ENCODE data around the gene MFSD11. TPM values are rescaled to one million over a fixed set of nuclear protein-coding genes. Genes with fewer than 3 reads are reported as not detected.
A peak's percentile ranks its signal among the peaks of the same experiment; 100 is the strongest.
"Not testable (repeated sequence)": the region's sequence is repeated elsewhere in the genome, so short reads cannot be mapped to it uniquely, and the experiment has no call there.

MFSD11 gene
- total RNA-seq, 6 experiments from 2014 or later = 16.1 to 23.4 (median 20.7) TPM

GRCh38 chr17:76772842-76773525 is 35.1 kb downstream of the MFSD11 start:
- Mint-ChIP-seq H3K27ac (peak overlapping the region; percentile 84), H3K9me3 (no peaks in the 10 kb centered on the region), H3K4me3 (peak overlapping the region; percentile 74), H3K36me3 (ENCODE audit: low read depth) (peaks cover 21% of the 10 kb centered on the region), H3K27me3 (ENCODE audit: insufficient read depth) (no peaks in the 10 kb centered on the region), H3K4me1 (ENCODE audit: low read depth) (peaks cover 22% of the 10 kb centered on the region)
- DNase-seq = peak; percentile 82
- TF ChIP-seq CTCF (IDR thresholded peaks at IDR 0.05) = no peak

- TF ChIP-seq CTCF (IDR thresholded peaks at IDR 0.05) = no peak
- Mint-ChIP-seq H3K36me3 (ENCODE audit: low read depth) (peaks cover 13% of the 10 kb centered on the region), H3K27ac (no peak overlapping the region), H3K4me3 (no peak overlapping the region), H3K9me3 (no peaks in the 10 kb centered on the region), H3K4me1 (ENCODE audit: low read depth) (peaks cover 22% of the 10 kb centered on the region), H3K27me3 (ENCODE audit: insufficient read depth) (no peaks in the 10 kb centered on the region)
- no peak for DNase-seq
Measured at GRCh38 chr17:76775021-76775600, 37.2 kb downstream of the MFSD11 start.

- peak; percentile 45 for TF ChIP-seq CTCF (IDR thresholded peaks at IDR 0.05)
- H3K4me1 Mint-ChIP-seq (ENCODE audit: low read depth) = no peaks in the 10 kb centered on the region
- peaks cover 5% of the 10 kb centered on the region; the same call in 1 of the 2 replicates for H3K36me3 Mint-ChIP-seq (ENCODE audit: low read depth)
- H3K9me3 Mint-ChIP-seq = no peaks in the 10 kb centered on the region
- no peaks in the 10 kb centered on the region for H3K27me3 Mint-ChIP-seq (ENCODE audit: insufficient read depth)
- no peak overlapping the region for H3K27ac Mint-ChIP-seq
- no peak for DNase-seq
- no peak overlapping the region for H3K4me3 Mint-ChIP-seq
Measured at GRCh38 chr17:76781056-76781982, 43.4 kb downstream of the MFSD11 start.

GRCh38 chr17:76783146-76783545 is 45.2 kb downstream of the MFSD11 start:
- TF ChIP-seq CTCF (IDR thresholded peaks at IDR 0.05) = no peak
- Mint-ChIP-seq H3K9me3 (no peaks in the 10 kb centered on the region), H3K27ac (no peak overlapping the region), H3K4me3 (no peak overlapping the region), H3K27me3 (ENCODE audit: insufficient read depth) (no peaks in the 10 kb centered on the region), H3K4me1 (ENCODE audit: low read depth) (no peaks in the 10 kb centered on the region), H3K36me3 (ENCODE audit: low read depth) (peaks cover 5% of the 10 kb centered on the region; the same call in 1 of the 2 replicates)
- DNase-seq = no peak

- H3K9me3 Mint-ChIP-seq = no peaks in the 10 kb centered on the region
- H3K36me3 Mint-ChIP-seq (ENCODE audit: low read depth) = peaks cover 5% of the 10 kb centered on the region; the same call in 1 of the 2 replicates
- TF ChIP-seq CTCF (IDR thresholded peaks at IDR 0.05) = no peak
- H3K4me3 Mint-ChIP-seq = no peak overlapping the region
- H3K27ac Mint-ChIP-seq = no peak overlapping the region
- H3K4me1 Mint-ChIP-seq (ENCODE audit: low read depth) = no peaks in the 10 kb centered on the region
- no peak for DNase-seq
- H3K27me3 Mint-ChIP-seq (ENCODE audit: insufficient read depth) = no peaks in the 10 kb centered on the region
Measured at GRCh38 chr17:76784926-76785325, 47.0 kb downstream of the MFSD11 start.

- not testable (repeated sequence) for H3K4me1 Mint-ChIP-seq (ENCODE audit: low read depth); H3K4me3 Mint-ChIP-seq; H3K9me3 Mint-ChIP-seq; H3K36me3 Mint-ChIP-seq (ENCODE audit: low read depth); H3K27me3 Mint-ChIP-seq (ENCODE audit: insufficient read depth); H3K27ac Mint-ChIP-seq; DNase-seq
Measured at GRCh38 chr17:76787866-76788265, 49.9 kb downstream of the MFSD11 start.

Measured in HFFc6 (cell line).